ENCODE data around the gene CCDC152.

DNA sequence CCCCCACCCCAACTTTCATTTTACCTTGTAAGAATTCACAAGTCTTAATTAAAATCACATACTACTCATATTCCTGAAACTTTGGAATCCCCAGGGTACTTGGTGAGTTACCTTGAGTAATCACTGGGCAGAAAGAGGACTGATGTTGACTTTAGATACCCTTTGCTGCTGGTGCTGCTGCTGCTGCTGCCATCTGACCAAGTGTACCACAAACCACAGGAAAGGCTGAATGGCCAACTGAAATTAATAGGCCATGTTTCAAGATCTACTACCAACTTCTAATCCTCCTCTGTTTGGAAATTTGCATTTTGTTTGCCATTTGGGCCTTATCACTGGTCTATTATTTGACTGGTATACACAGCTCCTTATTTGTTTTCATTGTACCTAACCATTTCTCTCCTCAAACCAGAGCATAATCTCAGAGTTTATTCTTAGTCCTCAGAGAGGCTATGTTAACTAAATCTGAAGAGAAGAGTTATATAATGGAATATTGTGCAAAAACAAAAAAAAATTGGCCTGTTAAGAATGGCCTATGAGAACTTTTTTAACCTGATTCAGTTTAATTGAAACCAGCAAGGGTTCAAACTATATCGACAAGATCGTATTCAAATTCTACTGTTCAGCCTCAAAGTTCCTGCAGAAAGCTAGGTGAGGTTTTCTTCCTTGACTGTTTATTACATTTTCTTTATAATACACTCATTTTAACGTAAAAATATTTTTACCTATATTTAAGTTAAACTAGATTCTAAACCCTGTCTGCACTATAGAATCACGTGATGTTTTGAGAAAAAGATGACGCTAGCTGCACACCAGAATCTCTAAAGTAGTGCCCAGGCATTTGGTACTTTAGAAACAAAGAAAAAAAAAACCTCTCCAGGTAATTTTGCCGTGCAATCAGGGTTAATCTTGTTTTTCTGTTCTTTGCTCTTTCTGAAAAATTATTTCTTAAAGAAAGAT lies 41.9 kb downstream of the CCDC152 start:
- TF ChIP-seq, protein P1, sequence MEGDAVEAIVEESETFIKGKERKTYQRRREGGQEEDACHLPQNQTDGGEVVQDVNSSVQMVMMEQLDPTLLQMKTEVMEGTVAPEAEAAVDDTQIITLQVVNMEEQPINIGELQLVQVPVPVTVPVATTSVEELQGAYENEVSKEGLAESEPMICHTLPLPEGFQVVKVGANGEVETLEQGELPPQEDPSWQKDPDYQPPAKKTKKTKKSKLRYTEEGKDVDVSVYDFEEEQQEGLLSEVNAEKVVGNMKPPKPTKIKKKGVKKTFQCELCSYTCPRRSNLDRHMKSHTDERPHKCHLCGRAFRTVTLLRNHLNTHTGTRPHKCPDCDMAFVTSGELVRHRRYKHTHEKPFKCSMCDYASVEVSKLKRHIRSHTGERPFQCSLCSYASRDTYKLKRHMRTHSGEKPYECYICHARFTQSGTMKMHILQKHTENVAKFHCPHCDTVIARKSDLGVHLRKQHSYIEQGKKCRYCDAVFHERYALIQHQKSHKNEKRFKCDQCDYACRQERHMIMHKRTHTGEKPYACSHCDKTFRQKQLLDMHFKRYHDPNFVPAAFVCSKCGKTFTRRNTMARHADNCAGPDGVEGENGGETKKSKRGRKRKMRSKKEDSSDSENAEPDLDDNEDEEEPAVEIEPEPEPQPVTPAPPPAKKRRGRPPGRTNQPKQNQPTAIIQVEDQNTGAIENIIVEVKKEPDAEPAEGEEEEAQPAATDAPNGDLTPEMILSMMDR (IDR thresholded peaks at IDR 0.05) = no peak
- no peak for TF ChIP-seq POLR2A (IDR thresholded peaks at IDR 0.05)
